BLaER1 (cell line): ENCODE results near the gene MOCOS.

ENCODE experiments used
- H3K27ac ChIP-seq: shearing (Covaris generic); formaldehyde crosslinking; 2 replicates; pipeline ENCODE4 v1.8.1; 2022
- H3K27me3 ChIP-seq: shearing (Covaris generic); formaldehyde crosslinking; 2 replicates; pipeline ENCODE4 v1.8.1; 2022
- H3K36me3 ChIP-seq: shearing (Covaris generic); formaldehyde crosslinking; 2 replicates; pipeline ENCODE4 v1.8.1; 2022
- H3K4me1 ChIP-seq: shearing (Covaris generic); formaldehyde crosslinking; 2 replicates; pipeline ENCODE4 v1.8.1; 2022
- H3K4me2 ChIP-seq: shearing (Covaris generic); formaldehyde crosslinking; 2 replicates; pipeline ENCODE4 v1.8.1; 2022
- H3K4me3 ChIP-seq: shearing (Covaris generic); formaldehyde crosslinking; 2 replicates; pipeline ENCODE4 v1.8.1; 2022
- H3K9ac ChIP-seq: shearing (Covaris generic); formaldehyde crosslinking; 2 replicates; pipeline ENCODE4 v1.8.1; 2022
- H3K9me3 ChIP-seq: shearing (Covaris generic); formaldehyde crosslinking; 2 replicates; pipeline ENCODE4 v1.8.1; 2022
- H4K20me1 ChIP-seq: shearing (Covaris generic); formaldehyde crosslinking; 2 replicates; pipeline ENCODE4 v1.8.1; 2022
- Cebpa-rat ChIP-seq: shearing (Covaris generic); IDR thresholded peaks from 2 replicates; pipeline ENCODE4 v1.8.1; 2022

MOCOS gene

DNA sequence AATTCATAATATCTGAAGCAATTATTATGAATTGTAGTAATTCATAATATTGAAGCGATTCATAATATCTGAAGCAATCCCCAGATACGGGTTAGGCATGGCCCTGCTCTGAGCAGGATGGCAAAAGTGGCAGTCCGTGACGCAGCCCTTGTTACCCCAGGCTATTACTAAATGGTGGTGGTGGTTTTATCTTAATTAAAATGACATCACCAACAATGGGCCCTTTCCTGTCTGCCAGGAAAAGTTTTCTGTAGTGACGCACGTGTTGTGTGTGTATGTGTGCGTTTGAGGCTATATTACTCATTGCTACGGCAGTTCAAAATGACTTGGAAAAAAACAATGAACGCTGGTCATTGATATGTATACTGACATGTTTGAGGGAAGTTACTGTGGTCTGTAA lies 10.6 kb upstream of the MOCOS start:
- TF ChIP-seq Cebpa-rat: no peak
- Histone ChIP-seq H3K4me3 (no peak overlapping the region), H3K27ac (no peak overlapping the region), H3K9ac (no peak overlapping the region), H3K36me3 (peaks cover 60% of the 10 kb centered on the region), H3K9me3 (no peaks in the 10 kb centered on the region), H3K27me3 (no peaks in the 10 kb centered on the region), H4K20me1 (no peaks in the 10 kb centered on the region; the same call in 1 of the 2 replicates), H3K4me2 (no peak overlapping the region), H3K4me1 (no peaks in the 10 kb centered on the region; the same call in 1 of the 2 replicates)

DNA sequence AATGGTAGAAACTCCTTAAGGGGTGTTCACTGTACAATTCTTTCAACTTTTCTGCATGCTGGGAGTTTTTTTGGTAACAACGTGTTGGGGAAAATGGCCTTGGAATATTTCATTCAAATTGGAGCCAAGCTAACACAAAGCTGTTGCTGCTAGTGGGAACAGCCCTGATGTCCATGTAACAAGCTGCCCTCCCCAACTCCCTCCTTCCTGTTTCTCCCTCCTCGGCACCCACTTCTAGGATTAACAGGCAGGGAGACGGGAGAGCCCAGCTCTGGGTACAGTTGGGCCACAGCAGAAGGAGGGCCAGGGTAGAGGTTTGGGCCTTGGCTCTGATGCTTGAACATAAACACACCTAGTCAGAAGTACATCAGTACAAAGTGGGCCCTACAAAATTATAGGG lies 9.4 kb upstream of the MOCOS start:
- no peak overlapping the region for H3K27ac ChIP-seq
- H3K4me2 ChIP-seq: no peak overlapping the region
- no peaks in the 10 kb centered on the region for H3K9me3 ChIP-seq
- TF ChIP-seq Cebpa-rat: no peak
- no peaks in the 10 kb centered on the region for H3K27me3 ChIP-seq
- peaks cover 48% of the 10 kb centered on the region for H3K36me3 ChIP-seq
- H4K20me1 ChIP-seq: no peaks in the 10 kb centered on the region; the same call in 1 of the 2 replicates
- H3K4me3 ChIP-seq: no peak overlapping the region
- H3K4me1 ChIP-seq: no peaks in the 10 kb centered on the region; the same call in 1 of the 2 replicates
- no peak overlapping the region for H3K9ac ChIP-seq

DNA sequence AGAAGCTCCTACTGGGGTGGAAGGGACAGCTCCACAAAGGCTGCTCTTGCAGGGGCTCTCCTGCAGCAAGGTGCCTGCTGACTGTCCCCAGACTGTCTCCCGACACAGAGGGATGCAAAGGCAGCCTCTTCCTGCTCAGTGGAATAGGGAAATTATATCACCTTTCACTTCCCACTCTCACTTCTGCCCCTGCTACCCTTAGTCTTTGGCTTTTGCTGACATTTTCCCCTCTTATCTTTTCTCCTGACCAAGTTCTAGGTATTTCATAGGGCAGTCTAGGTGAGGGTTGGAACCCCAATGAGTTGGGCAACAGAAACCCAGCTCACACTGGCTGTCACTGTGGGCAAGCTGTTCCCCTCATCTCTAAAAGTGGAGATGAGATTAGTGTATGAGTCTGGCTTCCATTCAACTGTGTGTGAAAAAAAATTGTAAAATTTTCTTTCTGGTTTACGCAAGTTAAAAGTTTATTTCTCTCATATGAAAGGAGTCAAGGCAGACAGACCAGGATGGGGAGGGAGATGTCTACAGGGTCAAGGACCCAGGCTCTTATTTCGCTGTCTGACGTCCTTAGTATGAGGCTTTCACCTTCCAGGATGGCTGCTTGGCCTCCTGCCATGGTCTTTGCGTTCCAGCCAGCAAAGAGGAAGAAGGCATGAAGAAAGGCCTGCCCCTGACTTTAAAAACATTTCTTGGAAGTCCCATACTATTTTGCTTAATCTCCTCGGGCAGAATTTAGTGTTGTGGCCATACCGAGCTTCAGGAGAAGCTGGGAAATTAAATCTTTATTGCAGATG lies 7.5 kb upstream of the MOCOS start:
- Histone ChIP-seq H3K27ac (no peak overlapping the region), H3K9ac (no peak overlapping the region), H3K4me2 (no peak overlapping the region)

DNA sequence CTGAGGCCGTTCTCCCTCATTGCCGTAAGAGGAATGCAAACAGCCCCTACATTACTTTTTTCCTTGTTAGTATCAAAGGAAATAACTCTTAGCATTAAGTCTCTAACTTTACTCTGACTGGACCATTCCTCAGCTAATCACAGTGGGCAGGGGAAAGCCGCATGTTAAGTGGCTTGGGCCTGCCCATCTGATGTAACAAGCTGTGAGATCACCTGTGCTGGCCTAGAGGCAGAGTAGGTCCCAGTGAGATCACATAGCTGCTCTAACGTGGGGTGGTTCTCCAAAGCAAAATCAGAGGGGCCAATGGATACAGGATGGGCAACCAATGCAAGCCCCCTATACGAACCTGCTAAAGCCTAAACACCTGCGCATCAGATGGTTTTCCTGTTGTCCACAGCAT lies 5.9 kb upstream of the MOCOS start:
- Histone ChIP-seq H3K4me2 (no peak overlapping the region), H3K27ac (no peak overlapping the region), H3K9me3 (no peaks in the 10 kb centered on the region), H3K36me3 (peaks cover 17% of the 10 kb centered on the region), H3K4me1 (peaks cover under 1% of the 10 kb centered on the region; the same call in 1 of the 2 replicates), H3K27me3 (peaks cover 9% of the 10 kb centered on the region), H4K20me1 (no peaks in the 10 kb centered on the region; the same call in 1 of the 2 replicates), H3K9ac (no peak overlapping the region), H3K4me3 (no peak overlapping the region)
- TF ChIP-seq Cebpa-rat: no peak

More for the DNA sequence above, 7.5 kb upstream of the MOCOS start:
- Histone ChIP-seq H3K9me3 (no peaks in the 10 kb centered on the region), H4K20me1 (no peaks in the 10 kb centered on the region; the same call in 1 of the 2 replicates), H3K27me3 (no peaks in the 10 kb centered on the region), H3K36me3 (peaks cover 34% of the 10 kb centered on the region), H3K4me1 (no peaks in the 10 kb centered on the region; the same call in 1 of the 2 replicates), H3K4me3 (no peak overlapping the region)
- no peak for TF ChIP-seq Cebpa-rat

DNA sequence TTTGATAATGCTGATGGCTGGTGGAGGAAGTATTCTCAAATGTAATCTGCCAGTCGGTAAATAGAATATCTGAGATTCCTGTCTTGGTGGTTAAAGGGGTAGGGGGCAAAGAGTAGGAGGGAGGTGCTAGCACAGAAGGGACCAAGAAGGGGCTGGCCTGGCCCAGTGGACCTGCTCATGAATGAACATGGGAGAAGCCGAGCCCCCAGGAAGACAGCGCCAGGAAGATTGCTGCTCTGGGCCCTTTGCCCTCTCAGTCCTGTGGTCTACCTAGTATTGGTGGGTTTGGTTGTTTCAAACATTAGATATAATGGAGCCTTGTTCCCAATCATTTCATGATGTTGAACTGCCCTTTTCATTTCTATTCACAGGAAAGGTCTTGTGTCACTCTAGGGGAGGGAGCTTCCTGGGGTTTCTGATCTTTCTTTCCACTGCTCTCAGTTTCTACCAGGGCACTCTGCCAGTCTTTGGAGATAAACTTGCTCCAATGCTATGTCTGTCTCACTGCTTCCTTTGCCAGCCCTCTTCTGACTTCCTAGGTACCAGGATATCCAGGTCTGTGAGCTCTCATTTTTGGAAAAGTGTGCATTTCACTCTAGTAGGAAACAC lies 5.3 kb upstream of the MOCOS start:
- Histone ChIP-seq H3K27ac (no peak overlapping the region), H3K4me3 (no peak overlapping the region), H4K20me1 (no peaks in the 10 kb centered on the region; the same call in 1 of the 2 replicates), H3K9me3 (no peaks in the 10 kb centered on the region), H3K9ac (no peak overlapping the region), H3K27me3 (peaks cover 15% of the 10 kb centered on the region), H3K4me1 (peaks cover 6% of the 10 kb centered on the region), H3K36me3 (peaks cover 11% of the 10 kb centered on the region), H3K4me2 (no peak overlapping the region)
- no peak for TF ChIP-seq Cebpa-rat

DNA sequence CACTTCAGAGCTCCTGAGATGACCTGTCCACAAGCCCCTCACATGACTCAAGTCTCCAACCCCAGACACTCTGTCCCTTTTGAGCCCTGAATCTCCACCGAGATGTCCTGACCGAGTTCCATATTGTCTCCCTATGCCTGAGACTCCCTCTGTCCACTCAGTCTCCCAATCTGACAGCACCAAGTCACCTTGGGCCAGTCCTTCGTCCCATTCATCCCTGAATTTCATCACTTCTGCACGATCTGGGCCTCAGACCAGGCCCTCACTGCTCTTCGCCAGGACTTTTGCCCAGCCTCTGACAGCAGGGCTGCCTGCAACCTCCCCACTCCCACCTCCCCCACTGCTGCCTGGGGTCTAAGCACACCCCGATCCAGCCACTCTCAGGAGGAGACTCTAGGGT lies 4.3 kb upstream of the MOCOS start:
- Histone ChIP-seq H3K9ac (no peak overlapping the region), H3K9me3 (no peaks in the 10 kb centered on the region), H3K4me1 (peaks cover 16% of the 10 kb centered on the region), H3K27me3 (peaks cover 25% of the 10 kb centered on the region), H4K20me1 (no peaks in the 10 kb centered on the region; the same call in 1 of the 2 replicates), H3K36me3 (peaks cover 3% of the 10 kb centered on the region; the same call in 1 of the 2 replicates), H3K27ac (no peak overlapping the region), H3K4me2 (no peak overlapping the region), H3K4me3 (no peak overlapping the region)
- TF ChIP-seq Cebpa-rat: no peak

DNA sequence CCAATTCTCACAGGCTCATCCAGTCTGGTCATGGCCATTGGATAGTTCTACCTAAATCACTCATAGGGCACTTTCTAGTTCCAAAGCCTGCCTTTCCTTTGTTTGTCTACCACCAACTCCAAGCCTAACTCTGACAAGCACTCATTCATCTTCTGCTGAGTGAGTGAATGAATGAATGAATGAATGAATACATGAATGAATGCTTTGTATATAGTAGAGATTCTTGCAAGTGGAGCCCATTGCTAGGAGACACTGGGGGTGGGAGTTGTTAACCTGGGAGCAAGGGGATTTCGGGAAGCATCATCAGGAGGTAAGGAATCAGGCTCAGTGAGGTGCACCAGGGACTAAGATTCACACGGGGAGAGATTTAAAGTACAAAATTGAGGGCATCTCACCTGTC lies 3.3 kb upstream of the MOCOS start:
- H3K4me1 ChIP-seq: peaks cover 16% of the 10 kb centered on the region
- H3K4me2 ChIP-seq: no peak overlapping the region
- TF ChIP-seq Cebpa-rat: no peak
- H3K27ac ChIP-seq: no peak overlapping the region
- H4K20me1 ChIP-seq: no peaks in the 10 kb centered on the region; the same call in 1 of the 2 replicates
- H3K27me3 ChIP-seq: peaks cover 34% of the 10 kb centered on the region
- no peaks in the 10 kb centered on the region for H3K36me3 ChIP-seq
- no peak overlapping the region for H3K4me3 ChIP-seq
- no peak overlapping the region for H3K9ac ChIP-seq
- H3K9me3 ChIP-seq: no peaks in the 10 kb centered on the region

DNA sequence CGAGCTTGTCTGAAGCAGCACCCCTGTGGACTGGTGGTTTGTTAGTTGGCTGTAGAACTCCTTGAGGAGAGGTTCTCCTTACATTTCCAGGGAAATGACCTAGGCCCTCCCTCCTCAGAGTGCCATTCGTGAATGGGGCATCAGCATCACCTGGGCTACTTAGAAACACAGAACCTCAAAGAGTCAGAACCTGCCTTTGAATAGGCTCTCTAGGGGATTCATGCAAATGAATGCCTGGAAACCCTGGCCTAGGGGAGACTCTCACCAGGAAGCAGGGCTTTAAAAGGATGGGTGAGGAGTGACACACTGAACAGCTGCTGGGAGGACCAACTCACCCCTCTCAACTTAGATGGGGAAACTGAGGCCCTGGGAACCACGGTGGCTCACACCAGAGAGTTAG lies 2.1 kb upstream of the MOCOS start:
- Histone ChIP-seq H4K20me1 (no peaks in the 10 kb centered on the region; the same call in 1 of the 2 replicates), H3K27ac (no peak overlapping the region), H3K9ac (no peak overlapping the region), H3K9me3 (no peaks in the 10 kb centered on the region), H3K4me3 (no peak overlapping the region), H3K27me3 (peaks cover 43% of the 10 kb centered on the region), H3K4me1 (peaks cover 16% of the 10 kb centered on the region), H3K4me2 (no peak overlapping the region), H3K36me3 (no peaks in the 10 kb centered on the region)
- TF ChIP-seq Cebpa-rat: no peak

DNA sequence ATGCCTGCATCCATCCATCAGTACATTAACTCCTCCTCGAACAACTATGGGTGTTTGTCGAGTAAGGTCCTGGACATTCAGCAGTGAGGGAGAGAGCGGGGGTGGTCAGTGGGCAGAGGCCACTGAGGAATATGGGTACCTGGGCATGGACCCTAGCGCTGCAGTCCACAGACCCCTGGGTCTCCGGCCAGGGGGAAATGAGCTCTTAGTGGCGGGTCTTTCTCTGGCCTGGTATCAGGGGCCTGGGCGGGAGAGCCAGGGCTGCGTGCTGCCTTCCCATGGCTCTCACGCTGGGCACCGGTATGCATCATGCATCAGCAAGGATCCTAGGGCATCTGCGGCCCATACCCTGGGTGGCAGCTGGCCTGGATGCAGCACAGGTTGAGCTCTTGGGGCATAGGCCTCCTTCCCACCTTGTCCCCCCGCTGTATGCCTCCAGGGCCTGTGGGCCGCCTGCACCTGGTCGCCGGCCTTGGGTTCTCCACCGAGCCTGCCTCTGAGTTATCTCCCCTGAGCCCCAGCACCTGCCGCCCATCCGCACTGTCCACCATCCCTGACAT lies 1.3 kb upstream of the MOCOS start:
- Histone ChIP-seq H3K4me2 (no peak overlapping the region), H3K4me1 (peaks cover 16% of the 10 kb centered on the region), H4K20me1 (no peaks in the 10 kb centered on the region; the same call in 1 of the 2 replicates), H3K4me3 (no peak overlapping the region), H3K36me3 (no peaks in the 10 kb centered on the region), H3K9me3 (no peaks in the 10 kb centered on the region), H3K27ac (no peak overlapping the region), H3K27me3 (peaks cover 43% of the 10 kb centered on the region), H3K9ac (no peak overlapping the region)
- no peak for TF ChIP-seq Cebpa-rat
